ENCODE measurements around the gene SLC9B2. TPM values are rescaled to one million over a fixed set of nuclear protein-coding genes. Genes with fewer than 3 reads are reported as not detected.

The SLC9B2 gene
- total RNA-seq, 1 donor from 2014 or later, result 6.2 TPM

DNA sequence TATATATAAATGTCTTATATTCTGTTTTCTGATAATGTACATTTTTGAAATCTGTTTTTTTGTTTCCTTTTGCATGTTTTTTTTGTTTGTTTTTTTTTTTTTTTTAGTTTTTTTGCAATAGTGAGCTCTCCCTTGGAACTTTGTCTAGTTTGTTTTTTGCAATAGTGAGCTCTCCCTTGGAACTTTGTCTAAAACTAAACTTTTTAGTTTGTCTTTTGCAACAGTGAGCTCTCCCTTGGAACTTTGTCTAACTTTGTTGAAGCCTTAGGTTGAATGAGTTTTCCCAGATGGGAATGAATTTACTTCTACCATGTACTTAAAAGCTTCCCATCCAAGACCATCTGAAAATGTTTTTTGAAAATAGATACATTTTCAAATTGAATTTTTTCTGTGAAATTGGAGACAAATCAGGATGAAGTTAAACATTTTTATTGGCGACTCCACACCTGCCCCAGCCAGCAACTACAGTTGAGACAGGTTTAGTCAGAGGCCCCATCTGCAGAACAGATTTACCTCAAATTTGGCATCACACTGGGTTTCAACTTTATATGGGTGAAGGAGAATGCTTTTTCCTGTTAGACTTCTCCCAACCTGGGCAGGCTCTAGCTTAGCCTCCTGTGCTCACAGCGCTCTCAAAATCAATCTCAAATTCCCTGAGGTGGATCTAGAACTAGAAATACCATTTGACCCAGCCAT lies 16.0 kb downstream of the SLC9B2 start:
- DNase-seq (no peak), ATAC-seq (no peak)
- intact Hi-C loops (cut with DNase I), result no loop called here
- Histone ChIP-seq H3K27me3 (no peaks in the 10 kb centered on the region), H3K36me3 (no peaks in the 10 kb centered on the region), H3K9me3 (no peaks in the 10 kb centered on the region), H3K27ac (no peak overlapping the region), H3K4me1 (no peaks in the 10 kb centered on the region), H3K4me3 (no peak overlapping the region)
- no peak for TF ChIP-seq CTCF (IDR thresholded peaks at IDR 0.05)

GRCh38 chr4:103054030-103054429 lies 22.5 kb downstream of the SLC9B2 start:
- Histone ChIP-seq H3K4me1 (no peaks in the 10 kb centered on the region), H3K4me3 (no peak overlapping the region), H3K27me3 (no peaks in the 10 kb centered on the region), H3K27ac (no peak overlapping the region), H3K36me3 (no peaks in the 10 kb centered on the region), H3K9me3 (no peaks in the 10 kb centered on the region)
- DNase-seq (no peak), ATAC-seq (no peak)
- intact Hi-C loops (cut with DNase I), result no loop called here
- no peak for TF ChIP-seq CTCF (IDR thresholded peaks at IDR 0.05)

DNA sequence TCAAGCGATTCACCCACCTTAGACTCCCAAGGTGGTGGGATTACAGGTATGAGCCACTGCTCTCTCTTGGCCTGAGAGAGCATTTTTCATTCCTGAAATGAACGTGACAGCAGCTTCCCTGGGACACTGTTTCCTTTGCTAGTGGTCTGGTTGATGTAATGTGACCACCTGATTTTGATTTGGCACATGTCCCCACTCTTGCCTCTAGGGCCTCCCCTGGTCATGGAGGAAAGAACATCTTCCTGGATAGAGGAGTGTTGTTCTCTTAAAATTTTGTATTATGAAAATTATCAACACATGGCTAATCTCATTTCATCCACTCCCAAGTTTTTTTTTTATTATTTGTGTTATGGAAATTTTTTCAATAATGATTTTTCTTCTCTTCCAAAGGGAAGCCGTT lies 23.8 kb downstream of the SLC9B2 start:
- ATAC-seq, result no peak
- H3K9me3 ChIP-seq, result no peaks in the 10 kb centered on the region
- H3K27me3 ChIP-seq, result no peaks in the 10 kb centered on the region
- no peaks in the 10 kb centered on the region for H3K36me3 ChIP-seq
- no peaks in the 10 kb centered on the region for H3K4me1 ChIP-seq
- H3K27ac ChIP-seq, result no peak overlapping the region
- no peak overlapping the region for H3K4me3 ChIP-seq
- no peak for TF ChIP-seq CTCF (IDR thresholded peaks at IDR 0.05)
- DNase-seq, result no peak
- intact Hi-C loops (cut with DNase I), result no loop called here

GRCh38 chr4:103052145-103052544 lies 24.4 kb downstream of the SLC9B2 start:
- H3K9me3 ChIP-seq, result no peaks in the 10 kb centered on the region
- no peak overlapping the region for H3K4me3 ChIP-seq
- H3K4me1 ChIP-seq, result no peaks in the 10 kb centered on the region
- H3K27me3 ChIP-seq, result no peaks in the 10 kb centered on the region
- no peaks in the 10 kb centered on the region for H3K36me3 ChIP-seq
- DNase-seq (no peak), ATAC-seq (no peak)
- H3K27ac ChIP-seq, result no peak overlapping the region
- intact Hi-C loops (cut with DNase I), result no loop called here
- TF ChIP-seq CTCF (IDR thresholded peaks at IDR 0.05), result no peak

- H3K27me3 ChIP-seq, result no peaks in the 10 kb centered on the region
- no peaks in the 10 kb centered on the region for H3K4me1 ChIP-seq
- no peaks in the 10 kb centered on the region for H3K9me3 ChIP-seq
- no peak for ATAC-seq
- no peak overlapping the region for H3K4me3 ChIP-seq
- intact Hi-C loops (cut with DNase I), result no loop called here
- DNase-seq, result no peak
- no peak for TF ChIP-seq CTCF (IDR thresholded peaks at IDR 0.05)
- H3K27ac ChIP-seq, result no peak overlapping the region
- no peaks in the 10 kb centered on the region for H3K36me3 ChIP-seq
Observed at GRCh38 chr4:103050736-103051436, 25.7 kb downstream of the SLC9B2 start.
